RWPE1 (cell line): Measurements from ENCODE around the gene FAM184A.

Source experiments
- CTCF ChIA-PET: fragments of 350-600 bp; sonication (Branson Sonifier 250); formaldehyde crosslinking; extraction: SDS; loops from one replicate; lab custom pipeline; 2021; lab: Yijun Ruan, JAX
- POLR2A ChIA-PET: fragments of 400-600 bp; formaldehyde crosslinking; extraction: SDS; loops from one replicate; lab custom pipeline; 2020; ENCODE audit warnings: antibody characterized with exemption; ENCODE audit not compliant: low non-redundant PET; lab: Yijun Ruan, JAX
- DNase-seq: peaks from one replicate; pipeline ENCODE4 v3.0.0; 2012; ENCODE audit warnings: low spot score
- H3K27ac ChIP-seq: fragments of 450-650 bp; 2 replicates; pipeline ENCODE4 v1.5.1; 2017
- TF ChIP-seq, protein P1 (sequence below): fragments of 450-650 bp; conservative IDR thresholded peaks from 2 replicates; pipeline ENCODE4 v1.5.1; 2017; ENCODE audit warnings: low read depth, mild to moderate bottlenecking

FAM184A gene

DNA sequence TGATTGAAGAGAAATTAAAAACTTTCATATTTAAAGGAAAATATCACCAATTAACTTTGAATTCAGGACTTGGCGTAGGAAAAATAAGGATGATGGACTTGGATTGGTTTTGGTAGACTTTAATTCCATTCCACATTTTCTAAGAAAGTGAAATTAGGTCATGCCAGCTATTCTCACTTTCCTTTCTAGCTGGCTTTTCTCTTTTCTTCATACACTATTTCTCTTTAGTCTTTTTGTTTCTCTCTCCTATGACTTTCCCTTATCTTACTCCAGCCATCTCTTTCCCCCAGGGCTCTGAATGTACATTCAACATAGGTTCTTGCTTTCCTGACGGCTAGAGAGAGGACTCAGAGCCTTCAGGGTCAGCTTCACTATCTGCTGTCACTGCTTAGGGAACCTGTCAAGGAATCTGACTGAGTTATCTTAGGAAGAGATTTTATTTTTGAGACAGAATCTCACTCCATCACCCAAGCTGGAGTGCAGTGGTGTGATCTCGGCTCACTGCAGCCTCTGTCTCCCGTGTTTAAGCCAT lies 82.1 kb downstream of the FAM184A start:
- ChIA-PET POLR2A (no interaction called here), CTCF (no interaction called here)
- no peak for DNase-seq
- no peak overlapping the region for H3K27ac ChIP-seq
- TF ChIP-seq, protein P1, sequence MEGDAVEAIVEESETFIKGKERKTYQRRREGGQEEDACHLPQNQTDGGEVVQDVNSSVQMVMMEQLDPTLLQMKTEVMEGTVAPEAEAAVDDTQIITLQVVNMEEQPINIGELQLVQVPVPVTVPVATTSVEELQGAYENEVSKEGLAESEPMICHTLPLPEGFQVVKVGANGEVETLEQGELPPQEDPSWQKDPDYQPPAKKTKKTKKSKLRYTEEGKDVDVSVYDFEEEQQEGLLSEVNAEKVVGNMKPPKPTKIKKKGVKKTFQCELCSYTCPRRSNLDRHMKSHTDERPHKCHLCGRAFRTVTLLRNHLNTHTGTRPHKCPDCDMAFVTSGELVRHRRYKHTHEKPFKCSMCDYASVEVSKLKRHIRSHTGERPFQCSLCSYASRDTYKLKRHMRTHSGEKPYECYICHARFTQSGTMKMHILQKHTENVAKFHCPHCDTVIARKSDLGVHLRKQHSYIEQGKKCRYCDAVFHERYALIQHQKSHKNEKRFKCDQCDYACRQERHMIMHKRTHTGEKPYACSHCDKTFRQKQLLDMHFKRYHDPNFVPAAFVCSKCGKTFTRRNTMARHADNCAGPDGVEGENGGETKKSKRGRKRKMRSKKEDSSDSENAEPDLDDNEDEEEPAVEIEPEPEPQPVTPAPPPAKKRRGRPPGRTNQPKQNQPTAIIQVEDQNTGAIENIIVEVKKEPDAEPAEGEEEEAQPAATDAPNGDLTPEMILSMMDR: no peak

- TF ChIP-seq, protein P1: no peak
- no peak for DNase-seq
- POLR2A ChIA-PET: no interaction called here
- CTCF ChIA-PET: no interaction called here
- no peak overlapping the region for H3K27ac ChIP-seq
Measured at GRCh38 chr6:118993803-118994251, 84.6 kb downstream of the FAM184A start.

DNA sequence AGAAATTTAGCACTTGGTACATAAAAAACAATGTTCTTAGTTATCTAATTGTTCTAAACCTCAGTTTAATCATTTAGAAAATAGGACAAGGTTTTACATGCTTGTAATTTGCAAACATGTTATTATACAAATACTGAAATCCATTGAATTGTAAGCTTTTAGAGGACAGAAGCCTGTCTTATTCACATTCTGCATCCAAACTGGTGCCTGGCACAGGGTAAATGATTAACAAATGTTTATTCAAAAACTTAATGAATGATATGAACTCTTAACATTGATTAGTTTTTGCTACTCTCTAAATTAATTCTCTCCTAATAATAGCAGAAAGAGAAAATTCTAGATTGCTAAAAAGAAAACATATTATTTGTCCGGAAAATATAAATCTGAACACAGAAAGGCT lies 85.1 kb downstream of the FAM184A start:
- POLR2A ChIA-PET: no interaction called here
- CTCF ChIA-PET: no interaction called here
- DNase-seq: no peak
- H3K27ac ChIP-seq: no peak overlapping the region
- TF ChIP-seq, protein P1: no peak

GRCh38 chr6:118992186-118992795 lies 86.2 kb downstream of the FAM184A start:
- TF ChIP-seq, protein P1: no peak
- ChIA-PET POLR2A (no interaction called here), CTCF (interaction anchor here (0.6 kb wide), 1 partner anchor 22 kb away, joined by 4 read pairs; no protein-coding TSS in a partner anchor)
- DNase-seq: no peak
- H3K27ac ChIP-seq: no peak overlapping the region

DNA sequence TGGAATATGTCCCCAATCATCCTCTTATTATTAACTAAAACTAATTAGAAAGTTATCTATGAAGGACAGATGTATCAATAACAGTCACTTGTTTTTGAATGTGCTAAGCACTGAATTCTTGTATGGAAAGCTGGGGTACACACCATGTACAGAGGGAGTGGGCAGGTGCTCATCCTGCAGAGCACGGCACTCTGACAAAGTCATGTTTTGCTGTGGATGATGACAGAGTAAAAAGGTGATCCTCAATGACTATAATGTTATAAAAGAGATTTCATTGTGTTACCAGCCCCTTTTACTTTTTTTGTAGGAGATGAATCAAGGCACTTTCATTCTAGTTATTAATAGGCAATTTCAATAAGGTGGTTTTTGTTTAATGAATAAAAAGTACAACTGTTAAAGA lies 92.2 kb downstream of the FAM184A start:
- no peak overlapping the region for H3K27ac ChIP-seq
- TF ChIP-seq, protein P1: no peak
- DNase-seq: no peak
- CTCF ChIA-PET: no interaction called here
- POLR2A ChIA-PET: no interaction called here

GRCh38 chr6:118985123-118985830 lies 93.2 kb downstream of the FAM184A start:
- DNase-seq: no peak
- H3K27ac ChIP-seq: no peak overlapping the region
- TF ChIP-seq, protein P1: no peak
- CTCF ChIA-PET: interaction anchor here (0.6 kb wide), 1 partner anchor 1922 kb away, joined by 4 read pairs; no protein-coding TSS in a partner anchor
- POLR2A ChIA-PET: no interaction called here
